SK-N-SH treated with all-trans-retinoic acid at 6 μM for 48 hours (cell line): Measurements from ENCODE around the gene PARM1.

Experiments
- ESRRG ChIP-seq: fragments of 250-450 bp; sonication (Bioruptor Pico); IDR thresholded peaks from 2 replicates; pipeline ENCODE4 v1.6.1; 2021; ENCODE audit warnings: mild to moderate bottlenecking
- OSR1 ChIP-seq: fragments of 250-450 bp; sonication (Bioruptor Pico); IDR thresholded peaks from 2 replicates; pipeline ENCODE4 v1.8.0; 2022; ENCODE audit warnings: moderate library complexity, mild to moderate bottlenecking, inconsistent platforms
- PATZ1 ChIP-seq: fragments of 250-450 bp; sonication (Bioruptor Pico); IDR thresholded peaks from 2 replicates; pipeline ENCODE4 v1.8.0; 2020; ENCODE audit warnings: mild to moderate bottlenecking, moderate library complexity, borderline replicate concordance
- RARB ChIP-seq: fragments of 250-450 bp; sonication (Bioruptor Pico); IDR thresholded peaks from 2 replicates; pipeline ENCODE4 v1.8.0; 2021; ENCODE audit warnings: mild to moderate bottlenecking, moderate library complexity
- ZFP3 ChIP-seq: fragments of 250-450 bp; sonication (Bioruptor Pico); IDR thresholded peaks from 2 replicates; pipeline ENCODE4 v1.5.0; 2020; ENCODE audit warnings: mild to moderate bottlenecking, moderate library complexity
- ZFP30 ChIP-seq: fragments of 450-650 bp; formaldehyde crosslinking; IDR thresholded peaks from 2 replicates; pipeline ENCODE4 v1.5.0; 2022; ENCODE audit warnings: mild to moderate bottlenecking, moderate library complexity
- ZNF565 ChIP-seq: fragments of 450-650 bp; formaldehyde crosslinking; conservative IDR thresholded peaks from 2 replicates; pipeline ENCODE4 v1.5.0; 2020; ENCODE audit warnings: low read depth, mild to moderate bottlenecking, moderate library complexity
- ZNF8 ChIP-seq: fragments of 450-650 bp; formaldehyde crosslinking; IDR thresholded peaks from 2 replicates; pipeline ENCODE4 v1.5.0; 2020; ENCODE audit warnings: mild to moderate bottlenecking, moderate library complexity
- TF ChIP-seq, protein P1 (sequence below): fragments of 250-450 bp; sonication (Bioruptor Pico); IDR thresholded peaks from 2 replicates; pipeline ENCODE4 v1.5.1; 2021; ENCODE audit warnings: mild to moderate bottlenecking, moderate library complexity
- TF ChIP-seq, protein P2 (sequence below): fragments of 250-450 bp; sonication (Bioruptor Pico); IDR thresholded peaks from 2 replicates; pipeline ENCODE4 v1.5.0; 2020; ENCODE audit warnings: mild to moderate bottlenecking, moderate library complexity
- TF ChIP-seq, protein P3 (sequence below): fragments of 250-450 bp; sonication (Bioruptor Pico); IDR thresholded peaks from 2 replicates; pipeline ENCODE4 v1.8.0; 2021; ENCODE audit warnings: low read depth, mild to moderate bottlenecking, moderate library complexity, borderline replicate concordance

GRCh38 chr4:75018811-75019479, 86.0 kb downstream of the PARM1 start:
- TF ChIP-seq ZFP3 (no peak), RARB (CRISPR knock-in tag) (no peak), ZNF8 (CRISPR knock-in tag) (no peak), ZNF565 (CRISPR knock-in tag) (no peak), ESRRG (CRISPR knock-in tag) (no peak), OSR1 (no peak), PATZ1 (CRISPR knock-in tag) (no peak), ZFP30 (no peak)
- TF ChIP-seq, protein P1, sequence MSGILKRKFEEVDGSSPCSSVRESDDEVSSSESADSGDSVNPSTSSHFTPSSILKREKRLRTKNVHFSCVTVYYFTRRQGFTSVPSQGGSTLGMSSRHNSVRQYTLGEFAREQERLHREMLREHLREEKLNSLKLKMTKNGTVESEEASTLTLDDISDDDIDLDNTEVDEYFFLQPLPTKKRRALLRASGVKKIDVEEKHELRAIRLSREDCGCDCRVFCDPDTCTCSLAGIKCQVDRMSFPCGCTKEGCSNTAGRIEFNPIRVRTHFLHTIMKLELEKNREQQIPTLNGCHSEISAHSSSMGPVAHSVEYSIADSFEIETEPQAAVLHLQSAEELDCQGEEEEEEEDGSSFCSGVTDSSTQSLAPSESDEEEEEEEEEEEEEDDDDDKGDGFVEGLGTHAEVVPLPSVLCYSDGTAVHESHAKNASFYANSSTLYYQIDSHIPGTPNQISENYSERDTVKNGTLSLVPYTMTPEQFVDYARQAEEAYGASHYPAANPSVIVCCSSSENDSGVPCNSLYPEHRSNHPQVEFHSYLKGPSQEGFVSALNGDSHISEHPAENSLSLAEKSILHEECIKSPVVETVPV (CRISPR knock-in tag), result no peak
- TF ChIP-seq, protein P2, sequence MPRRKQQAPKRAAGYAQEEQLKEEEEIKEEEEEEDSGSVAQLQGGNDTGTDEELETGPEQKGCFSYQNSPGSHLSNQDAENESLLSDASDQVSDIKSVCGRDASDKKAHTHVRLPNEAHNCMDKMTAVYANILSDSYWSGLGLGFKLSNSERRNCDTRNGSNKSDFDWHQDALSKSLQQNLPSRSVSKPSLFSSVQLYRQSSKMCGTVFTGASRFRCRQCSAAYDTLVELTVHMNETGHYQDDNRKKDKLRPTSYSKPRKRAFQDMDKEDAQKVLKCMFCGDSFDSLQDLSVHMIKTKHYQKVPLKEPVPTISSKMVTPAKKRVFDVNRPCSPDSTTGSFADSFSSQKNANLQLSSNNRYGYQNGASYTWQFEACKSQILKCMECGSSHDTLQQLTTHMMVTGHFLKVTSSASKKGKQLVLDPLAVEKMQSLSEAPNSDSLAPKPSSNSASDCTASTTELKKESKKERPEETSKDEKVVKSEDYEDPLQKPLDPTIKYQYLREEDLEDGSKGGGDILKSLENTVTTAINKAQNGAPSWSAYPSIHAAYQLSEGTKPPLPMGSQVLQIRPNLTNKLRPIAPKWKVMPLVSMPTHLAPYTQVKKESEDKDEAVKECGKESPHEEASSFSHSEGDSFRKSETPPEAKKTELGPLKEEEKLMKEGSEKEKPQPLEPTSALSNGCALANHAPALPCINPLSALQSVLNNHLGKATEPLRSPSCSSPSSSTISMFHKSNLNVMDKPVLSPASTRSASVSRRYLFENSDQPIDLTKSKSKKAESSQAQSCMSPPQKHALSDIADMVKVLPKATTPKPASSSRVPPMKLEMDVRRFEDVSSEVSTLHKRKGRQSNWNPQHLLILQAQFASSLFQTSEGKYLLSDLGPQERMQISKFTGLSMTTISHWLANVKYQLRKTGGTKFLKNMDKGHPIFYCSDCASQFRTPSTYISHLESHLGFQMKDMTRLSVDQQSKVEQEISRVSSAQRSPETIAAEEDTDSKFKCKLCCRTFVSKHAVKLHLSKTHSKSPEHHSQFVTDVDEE (CRISPR knock-in tag), result no peak
- TF ChIP-seq, protein P3, sequence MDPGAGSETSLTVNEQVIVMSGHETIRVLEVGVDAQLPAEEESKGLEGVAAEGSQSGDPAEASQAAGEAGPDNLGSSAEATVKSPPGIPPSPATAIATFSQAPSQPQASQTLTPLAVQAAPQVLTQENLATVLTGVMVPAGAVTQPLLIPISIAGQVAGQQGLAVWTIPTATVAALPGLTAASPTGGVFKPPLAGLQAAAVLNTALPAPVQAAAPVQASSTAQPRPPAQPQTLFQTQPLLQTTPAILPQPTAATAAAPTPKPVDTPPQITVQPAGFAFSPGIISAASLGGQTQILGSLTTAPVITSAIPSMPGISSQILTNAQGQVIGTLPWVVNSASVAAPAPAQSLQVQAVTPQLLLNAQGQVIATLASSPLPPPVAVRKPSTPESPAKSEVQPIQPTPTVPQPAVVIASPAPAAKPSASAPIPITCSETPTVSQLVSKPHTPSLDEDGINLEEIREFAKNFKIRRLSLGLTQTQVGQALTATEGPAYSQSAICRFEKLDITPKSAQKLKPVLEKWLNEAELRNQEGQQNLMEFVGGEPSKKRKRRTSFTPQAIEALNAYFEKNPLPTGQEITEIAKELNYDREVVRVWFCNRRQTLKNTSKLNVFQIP (CRISPR knock-in tag), result no peak
